MM.1S (cell line): ENCODE measurements around the gene CLDND2.

Experiments used
- DNase-seq: peaks from one replicate; pipeline ENCODE4 v3.0.0-alpha.2; 2015
- H2AFZ ChIP-seq: fragments of 300-600 bp; sonication (generic); 2 replicates; pipeline ENCODE4 v1.6.0; 2016; ENCODE audit warnings: antibody characterized with exemption, low read length
- H3F3A ChIP-seq: fragments of 300-600 bp; sonication (generic); 2 replicates; pipeline ENCODE4 v1.6.1; 2016; ENCODE audit warnings: mild to moderate bottlenecking, antibody characterized with exemption, low read length, moderate library complexity, mixed read lengths; ENCODE audit not compliant: insufficient read depth
- H3K27ac ChIP-seq: fragments of 300-600 bp; sonication (generic); 2 replicates; pipeline ENCODE4 v1.5.1; 2016; ENCODE audit warnings: mild to moderate bottlenecking, low read length
- H3K27me3 ChIP-seq: fragments of 300-600 bp; sonication (generic); replicated peaks from 2 replicates; pipeline ENCODE4 v1.6.0; 2016; ENCODE audit warnings: low read length; ENCODE audit not compliant: insufficient read depth
- H3K36me3 ChIP-seq: fragments of 300-600 bp; sonication (generic); replicated peaks from 2 replicates; pipeline ENCODE4 v1.6.1; 2016; ENCODE audit warnings: mild to moderate bottlenecking, low read length, mixed read lengths; ENCODE audit not compliant: insufficient read depth
- H3K4me1 ChIP-seq: fragments of 300-600 bp; sonication (generic); 2 replicates; pipeline ENCODE4 v1.6.1; 2016; ENCODE audit warnings: low read length, mixed read lengths
- H3K4me2 ChIP-seq: fragments of 300-600 bp; sonication (generic); 2 replicates; pipeline ENCODE4 v1.6.0; 2016; ENCODE audit warnings: low read depth, low read length
- H3K4me3 ChIP-seq: fragments of 300-600 bp; sonication (generic); 2 replicates; pipeline ENCODE4 v1.5.1; 2016; ENCODE audit warnings: low read length, mixed read lengths
- H3K79me2 ChIP-seq: fragments of 300-600 bp; sonication (generic); 2 replicates; pipeline ENCODE4 v1.6.1; 2016; ENCODE audit warnings: mixed run types, low read length, mixed read lengths
- H3K9ac ChIP-seq: fragments of 300-600 bp; sonication (generic); 2 replicates; pipeline ENCODE4 v1.6.1; 2016; ENCODE audit warnings: low read length, mixed read lengths
- H3K9me2 ChIP-seq: fragments of 300-600 bp; sonication (generic); replicated peaks from 2 replicates; pipeline ENCODE4 v1.6.1; 2016; ENCODE audit warnings: mild to moderate bottlenecking, low read length, mixed read lengths; ENCODE audit not compliant: insufficient read depth
- H3K9me3 ChIP-seq: fragments of 300-600 bp; sonication (generic); replicated peaks from 2 replicates; pipeline ENCODE4 v1.6.1; 2016; ENCODE audit warnings: mild to moderate bottlenecking, low read length, mixed read lengths; ENCODE audit not compliant: insufficient read depth
- H4K20me1 ChIP-seq: fragments of 300-600 bp; sonication (generic); 2 replicates; pipeline ENCODE4 v1.6.1; 2016; ENCODE audit warnings: mild to moderate bottlenecking, low read length, moderate library complexity, mixed read lengths; ENCODE audit not compliant: insufficient read depth
- EZH2 ChIP-seq: fragments of 300-600 bp; sonication (generic); optimal IDR thresholded peaks from 2 replicates; pipeline ENCODE3; 2017; ENCODE audit warnings: low read depth, mild to moderate bottlenecking, antibody characterized with exemption, low read length, mixed read lengths
- EZH2phosphoT487 ChIP-seq: fragments of 300-600 bp; sonication (generic); IDR thresholded peaks from 2 replicates; pipeline ENCODE4 v1.6.1; 2018; ENCODE audit warnings: antibody characterized with exemption, low read length
- TF ChIP-seq, protein P1 (sequence below): fragments of 300-600 bp; sonication (generic); IDR thresholded peaks from 2 replicates; pipeline ENCODE4 v1.5.1; 2016; ENCODE audit warnings: antibody characterized with exemption, low read length, mixed read lengths

The CLDND2 gene

DNA sequence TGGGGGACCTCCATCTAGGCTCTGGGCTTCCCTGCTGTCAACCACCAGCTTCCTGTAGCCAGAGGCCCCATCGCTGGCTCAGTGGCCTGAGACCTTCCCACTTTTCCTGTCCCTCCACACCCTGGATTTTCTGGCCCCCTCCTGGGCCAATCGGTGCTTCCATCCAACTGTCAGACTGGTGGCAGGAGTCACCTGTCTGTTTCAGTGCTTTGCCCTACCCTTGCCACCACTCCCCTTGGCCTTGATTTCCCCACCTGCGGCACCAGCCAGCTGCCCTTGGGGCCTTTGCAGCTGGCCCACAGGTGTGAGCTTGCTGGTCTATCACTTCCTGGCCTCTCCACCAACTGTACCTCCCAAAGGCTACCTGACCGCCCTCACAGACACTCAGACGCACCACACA is 39.4 kb downstream of the CLDND2 start:
- no peaks in the 10 kb centered on the region for H3F3A ChIP-seq
- no peak overlapping the region for H3K9ac ChIP-seq
- DNase-seq, result no peak
- H2AFZ ChIP-seq, result no peak overlapping the region
- no peaks in the 10 kb centered on the region for H3K36me3 ChIP-seq
- no peaks in the 10 kb centered on the region for H4K20me1 ChIP-seq
- no peaks in the 10 kb centered on the region for H3K4me1 ChIP-seq
- no peaks in the 10 kb centered on the region for H3K27me3 ChIP-seq
- H3K4me2 ChIP-seq, result no peak overlapping the region
- no peak overlapping the region for H3K27ac ChIP-seq
- no peaks in the 10 kb centered on the region for H3K9me3 ChIP-seq
- H3K4me3 ChIP-seq, result no peak overlapping the region
- H3K9me2 ChIP-seq, result no peaks in the 10 kb centered on the region
- no peaks in the 10 kb centered on the region for H3K79me2 ChIP-seq
- TF ChIP-seq EZH2 (no peak), EZH2phosphoT487 (no peak)
- TF ChIP-seq, protein P1, sequence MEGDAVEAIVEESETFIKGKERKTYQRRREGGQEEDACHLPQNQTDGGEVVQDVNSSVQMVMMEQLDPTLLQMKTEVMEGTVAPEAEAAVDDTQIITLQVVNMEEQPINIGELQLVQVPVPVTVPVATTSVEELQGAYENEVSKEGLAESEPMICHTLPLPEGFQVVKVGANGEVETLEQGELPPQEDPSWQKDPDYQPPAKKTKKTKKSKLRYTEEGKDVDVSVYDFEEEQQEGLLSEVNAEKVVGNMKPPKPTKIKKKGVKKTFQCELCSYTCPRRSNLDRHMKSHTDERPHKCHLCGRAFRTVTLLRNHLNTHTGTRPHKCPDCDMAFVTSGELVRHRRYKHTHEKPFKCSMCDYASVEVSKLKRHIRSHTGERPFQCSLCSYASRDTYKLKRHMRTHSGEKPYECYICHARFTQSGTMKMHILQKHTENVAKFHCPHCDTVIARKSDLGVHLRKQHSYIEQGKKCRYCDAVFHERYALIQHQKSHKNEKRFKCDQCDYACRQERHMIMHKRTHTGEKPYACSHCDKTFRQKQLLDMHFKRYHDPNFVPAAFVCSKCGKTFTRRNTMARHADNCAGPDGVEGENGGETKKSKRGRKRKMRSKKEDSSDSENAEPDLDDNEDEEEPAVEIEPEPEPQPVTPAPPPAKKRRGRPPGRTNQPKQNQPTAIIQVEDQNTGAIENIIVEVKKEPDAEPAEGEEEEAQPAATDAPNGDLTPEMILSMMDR, result no peak

GRCh38 chr19:51327066-51328001 is 41.5 kb downstream of the CLDND2 start:
- H3K79me2 ChIP-seq, result no peaks in the 10 kb centered on the region
- no peaks in the 10 kb centered on the region for H3K36me3 ChIP-seq
- no peaks in the 10 kb centered on the region for H3K9me2 ChIP-seq
- no peaks in the 10 kb centered on the region for H3K27me3 ChIP-seq
- TF ChIP-seq, protein P1, result no peak
- TF ChIP-seq EZH2 (no peak), EZH2phosphoT487 (no peak)
- no peaks in the 10 kb centered on the region for H3F3A ChIP-seq
- H3K9ac ChIP-seq, result no peak overlapping the region
- no peak overlapping the region for H2AFZ ChIP-seq
- H3K27ac ChIP-seq, result no peak overlapping the region
- no peak for DNase-seq
- H4K20me1 ChIP-seq, result no peaks in the 10 kb centered on the region
- H3K4me1 ChIP-seq, result no peaks in the 10 kb centered on the region
- no peak overlapping the region for H3K4me2 ChIP-seq
- no peaks in the 10 kb centered on the region for H3K9me3 ChIP-seq
- no peak overlapping the region for H3K4me3 ChIP-seq

DNA sequence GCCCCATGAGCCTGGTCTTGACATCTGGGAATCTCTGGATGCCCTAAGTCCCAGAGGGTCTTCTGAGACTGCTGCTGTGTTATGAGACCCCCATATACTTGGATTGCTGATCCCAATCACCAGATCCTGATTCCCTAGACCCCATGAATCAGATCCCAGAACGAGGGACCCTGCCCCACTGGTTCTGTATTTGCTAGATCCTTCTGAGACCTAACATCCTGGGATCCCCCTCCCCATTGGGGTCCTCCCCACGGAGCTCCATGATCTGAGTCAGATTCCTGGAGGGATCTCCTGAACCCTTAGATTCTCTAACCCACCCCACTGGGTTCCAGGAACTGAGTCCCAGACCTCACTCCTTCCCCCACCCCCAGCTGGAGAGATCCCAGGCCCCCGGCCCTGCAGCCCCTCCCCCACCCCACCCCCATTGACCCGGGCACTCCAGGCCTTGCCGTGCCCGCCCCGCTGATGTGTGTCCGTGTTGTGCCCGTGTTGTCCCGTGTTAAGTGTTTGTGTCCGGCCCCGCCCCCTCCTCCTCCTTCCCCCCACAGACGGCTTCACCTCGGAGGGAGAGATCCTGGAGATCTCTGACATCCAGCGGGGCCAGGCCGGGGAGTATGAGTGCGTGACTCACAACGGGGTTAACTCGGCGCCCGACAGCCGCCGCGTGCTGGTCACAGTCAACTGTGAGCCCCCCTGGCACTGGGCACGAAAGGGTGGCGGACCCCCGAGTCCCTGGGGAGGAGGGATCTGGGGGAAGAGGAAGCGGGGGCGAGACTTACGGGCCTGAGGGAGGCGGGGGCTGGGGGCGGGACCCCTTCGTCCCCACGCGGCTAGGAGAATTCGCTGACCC is 42.4 kb downstream of the CLDND2 start:
- H2AFZ ChIP-seq, result no peak overlapping the region
- H3K9me2 ChIP-seq, result no peaks in the 10 kb centered on the region
- H3K36me3 ChIP-seq, result no peaks in the 10 kb centered on the region
- no peaks in the 10 kb centered on the region for H3K4me1 ChIP-seq
- no peak overlapping the region for H3K27ac ChIP-seq
- no peak overlapping the region for H3K4me2 ChIP-seq
- H3F3A ChIP-seq, result no peaks in the 10 kb centered on the region
- no peaks in the 10 kb centered on the region for H3K79me2 ChIP-seq
- TF ChIP-seq EZH2 (no peak), EZH2phosphoT487 (no peak)
- TF ChIP-seq, protein P1, result no peak
- no peak for DNase-seq
- no peak overlapping the region for H3K4me3 ChIP-seq
- H4K20me1 ChIP-seq, result no peaks in the 10 kb centered on the region
- H3K27me3 ChIP-seq, result no peaks in the 10 kb centered on the region
- H3K9ac ChIP-seq, result no peak overlapping the region
- H3K9me3 ChIP-seq, result no peaks in the 10 kb centered on the region
